Activated CD8-positive, alpha-beta memory T cell treated with anti-CD3 and anti-CD28 coated beads for 24 hours (primary cell): ENCODE data around the gene YWHAE.
A peak's percentile ranks its signal among the peaks of the same experiment; 100 is the strongest.
"Not testable (repeated sequence)": the region's sequence is repeated elsewhere in the genome, so short reads cannot be mapped to it uniquely, and the experiment has no call there.

Experiments
- DNase-seq: peaks from one replicate; pipeline ENCODE4 v3.0.0-alpha.2; 2020

The YWHAE gene

DNA sequence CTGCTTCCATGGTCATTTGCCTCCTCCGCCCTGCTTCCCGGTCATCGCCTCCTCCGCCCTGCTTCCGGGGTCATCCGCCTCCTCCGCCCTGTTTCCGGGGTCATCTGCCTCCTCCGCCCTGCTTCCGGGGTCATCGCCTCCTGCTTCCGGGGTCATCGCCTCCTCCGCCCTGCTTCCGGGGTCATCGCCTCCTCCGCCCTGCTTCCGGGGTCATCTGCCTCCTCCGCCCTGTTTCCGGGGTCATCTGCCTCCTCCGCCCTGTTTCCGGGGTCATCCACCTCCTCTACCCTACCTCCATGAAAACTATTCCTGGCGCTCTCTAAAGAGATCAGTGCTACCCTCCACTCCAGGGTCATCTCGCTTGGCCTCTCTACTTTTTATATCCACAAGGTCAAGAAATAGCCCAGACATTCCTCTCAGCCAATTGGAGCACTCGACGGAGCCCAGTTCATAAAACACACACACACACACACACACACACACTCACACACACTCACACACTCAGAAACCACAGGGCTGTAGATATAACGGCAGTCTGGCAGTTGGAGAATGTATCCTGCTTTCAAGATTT, 75.7 kb downstream of the YWHAE start:
- no peak for DNase-seq

GRCh38 chr17:1323336-1323735, 76.7 kb downstream of the YWHAE start:
- no peak for DNase-seq

DNA sequence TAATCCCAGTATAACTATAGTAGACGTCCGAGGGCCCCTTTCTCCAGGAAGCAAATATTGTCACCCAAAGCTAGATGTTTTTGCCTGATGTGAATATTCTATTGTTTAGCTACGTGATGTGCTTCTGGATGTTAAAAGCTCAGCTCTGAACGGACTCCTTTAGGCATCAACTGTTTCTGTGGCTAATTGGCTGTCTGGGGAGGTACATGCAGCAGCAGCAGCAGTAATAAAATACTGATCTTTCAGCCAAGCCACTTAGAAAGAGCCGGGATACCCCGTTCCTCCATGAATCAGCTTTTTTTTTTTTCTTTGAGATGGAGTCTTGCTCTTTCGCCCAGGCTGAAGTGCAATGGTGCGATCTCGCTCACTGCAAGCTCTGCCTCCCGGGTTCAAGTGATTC, 77.5 kb downstream of the YWHAE start:
- no peak for DNase-seq

DNA sequence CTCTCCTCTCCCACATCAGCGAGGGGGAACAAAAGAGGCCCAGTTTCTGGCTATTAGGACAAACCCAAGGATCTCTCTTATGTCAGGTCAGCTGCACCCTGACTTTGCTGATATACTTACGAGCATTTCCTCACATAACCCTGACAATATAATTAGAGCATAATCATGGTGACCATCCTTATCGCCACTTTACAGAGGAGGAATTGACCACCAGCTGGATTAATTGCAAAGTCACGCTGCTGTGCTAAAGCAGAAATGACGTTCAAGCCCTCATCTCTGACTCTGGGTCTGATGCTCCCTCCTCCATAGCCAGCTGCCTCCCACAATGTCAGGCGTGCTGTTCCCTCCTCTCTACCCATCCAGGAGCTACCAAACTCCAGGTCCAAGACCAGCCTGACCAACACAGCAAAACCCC, 78.0 kb downstream of the YWHAE start:
- no peak for DNase-seq

DNA sequence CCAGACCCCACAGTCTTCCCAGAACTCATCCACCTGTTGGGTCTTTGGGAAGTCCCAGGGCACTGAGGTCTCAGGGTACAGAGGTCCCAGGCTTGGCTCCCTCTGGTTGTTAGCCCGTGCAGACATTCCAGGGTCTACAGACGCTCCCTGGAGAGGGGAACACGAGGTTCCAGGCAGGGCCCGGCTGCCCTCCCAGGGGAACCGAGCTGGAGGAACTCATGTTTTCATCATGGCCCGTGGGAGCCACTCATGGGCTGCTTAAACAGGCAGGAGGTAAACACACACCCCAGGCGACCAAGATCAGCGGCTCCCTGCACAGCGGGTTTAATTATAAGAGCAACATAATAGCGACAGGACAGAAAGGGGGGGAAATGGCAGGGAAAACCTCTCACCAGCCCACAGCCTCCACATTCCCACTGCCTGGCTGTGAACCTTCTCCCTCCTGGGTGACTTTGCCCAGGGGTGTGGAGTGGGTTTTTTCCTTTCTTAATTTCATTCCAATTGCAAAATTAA, 84.1 kb downstream of the YWHAE start:
- no peak for DNase-seq

- no peak for DNase-seq
These were observed 84.6 kb downstream of the YWHAE start for GRCh38 chr17:1315409-1315808.

DNA sequence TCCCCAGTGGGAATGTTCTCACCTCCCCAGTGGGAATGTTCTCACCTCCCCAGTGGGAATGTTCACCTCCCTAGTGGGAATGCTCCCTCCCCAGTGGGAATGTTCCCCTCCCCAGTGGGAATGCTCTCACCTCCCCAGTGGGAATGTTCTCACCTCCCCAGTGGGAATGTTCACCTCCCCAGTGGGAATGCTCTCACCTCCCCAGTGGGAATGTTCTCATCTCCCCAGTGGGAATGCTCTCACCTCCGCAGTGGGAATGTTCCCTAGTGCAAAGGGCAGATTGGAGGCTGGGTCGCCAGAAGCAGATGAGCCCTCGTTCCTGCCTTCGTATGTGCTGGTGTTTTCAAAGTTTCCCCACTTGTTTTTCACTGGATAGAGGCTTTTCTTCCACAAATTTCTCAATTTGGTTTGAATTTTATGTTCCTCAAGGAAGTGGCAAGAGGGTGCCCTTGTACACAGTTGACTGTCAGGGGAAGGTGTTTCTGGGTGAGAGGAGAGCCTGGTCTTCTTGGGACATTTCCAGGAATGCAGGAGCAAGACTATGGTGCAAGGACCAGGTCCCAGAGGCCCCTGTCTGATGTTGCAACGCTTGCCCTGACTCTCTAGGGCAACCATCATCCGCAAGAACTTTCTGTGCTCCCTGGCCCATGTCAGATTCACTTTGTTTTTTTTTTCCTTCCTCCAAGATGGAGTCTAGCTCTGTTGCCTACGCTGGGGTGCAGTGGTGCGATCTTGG, 86.6 kb downstream of the YWHAE start:
- DNase-seq: no peak

- DNase-seq: no peak
These were observed 87.7 kb downstream of the YWHAE start for GRCh38 chr17:1312261-1312870.

DNA sequence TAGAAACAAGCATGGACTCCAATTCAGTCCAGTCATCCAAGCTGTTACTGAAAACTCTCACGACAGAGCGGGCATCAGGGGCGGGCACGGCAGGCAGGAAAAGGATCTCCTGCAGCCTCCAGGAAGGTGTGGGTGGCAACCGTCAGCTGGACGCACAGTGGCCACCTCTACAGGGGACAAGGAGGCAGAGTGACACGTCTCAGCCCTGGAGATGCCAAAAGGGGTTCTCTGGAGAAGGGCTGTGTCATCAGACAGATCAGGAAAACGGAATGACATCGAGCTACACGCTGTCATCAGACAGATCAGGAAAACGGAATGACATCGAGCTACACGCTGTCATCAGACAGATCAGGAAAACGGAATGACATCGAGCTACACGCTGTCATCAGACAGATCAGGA, 92.2 kb downstream of the YWHAE start:
- not testable (repeated sequence) for DNase-seq

DNA sequence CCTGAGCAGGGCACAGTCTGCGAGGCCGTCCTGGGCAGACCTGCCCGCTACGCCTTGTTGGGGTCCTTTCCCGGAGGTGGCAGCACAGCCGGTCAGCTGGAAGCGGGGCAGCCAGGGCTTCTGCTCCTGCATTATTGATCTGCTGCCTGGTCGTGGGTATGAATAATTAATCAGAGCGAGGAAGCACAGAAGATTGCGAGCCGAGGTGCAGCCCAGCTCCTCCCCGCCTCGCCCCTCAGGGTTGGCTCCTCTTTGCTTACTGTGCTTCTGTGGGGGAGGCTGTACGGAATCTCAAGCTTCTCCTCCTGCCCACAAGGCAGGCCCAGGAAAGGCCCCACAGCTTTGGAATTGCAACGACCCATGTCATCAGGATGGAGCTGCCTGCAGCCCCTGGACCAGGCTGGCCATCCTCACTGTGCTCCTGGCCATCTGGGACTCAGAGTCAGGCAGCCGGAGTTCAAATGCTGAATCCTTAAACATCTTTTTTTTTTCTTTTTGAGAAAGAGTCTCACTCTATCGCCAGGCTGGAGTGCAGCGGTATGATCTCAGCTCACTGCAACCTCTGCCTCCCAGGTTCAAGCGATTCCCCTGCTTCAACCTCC, 95.0 kb downstream of the YWHAE start:
- DNase-seq: no peak

DNA sequence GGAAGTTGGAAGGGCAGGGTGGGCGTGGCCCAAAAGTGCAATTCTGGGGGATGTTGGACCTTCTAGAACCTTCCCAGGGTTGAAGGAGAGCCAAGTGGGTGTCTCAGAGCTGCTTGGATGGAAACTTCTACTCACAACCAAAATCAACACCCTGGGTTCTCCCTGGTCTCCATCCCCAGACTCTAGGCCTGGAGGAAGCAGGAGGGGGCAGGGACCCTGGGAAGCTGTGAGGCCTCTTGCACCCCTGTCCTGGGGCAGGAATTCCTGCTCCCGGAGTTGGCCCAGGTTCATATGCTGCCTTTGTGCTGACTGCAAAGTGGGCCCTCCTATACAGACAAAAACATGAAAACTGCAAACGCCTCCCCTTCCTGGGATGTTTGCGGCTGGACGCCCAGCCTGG, 95.5 kb downstream of the YWHAE start:
- no peak for DNase-seq

- DNase-seq: no peak
These were observed 97.3 kb downstream of the YWHAE start for GRCh38 chr17:1302761-1303160.

- DNase-seq: no peak
These were observed 98.5 kb downstream of the YWHAE start for GRCh38 chr17:1301546-1301945.

DNA sequence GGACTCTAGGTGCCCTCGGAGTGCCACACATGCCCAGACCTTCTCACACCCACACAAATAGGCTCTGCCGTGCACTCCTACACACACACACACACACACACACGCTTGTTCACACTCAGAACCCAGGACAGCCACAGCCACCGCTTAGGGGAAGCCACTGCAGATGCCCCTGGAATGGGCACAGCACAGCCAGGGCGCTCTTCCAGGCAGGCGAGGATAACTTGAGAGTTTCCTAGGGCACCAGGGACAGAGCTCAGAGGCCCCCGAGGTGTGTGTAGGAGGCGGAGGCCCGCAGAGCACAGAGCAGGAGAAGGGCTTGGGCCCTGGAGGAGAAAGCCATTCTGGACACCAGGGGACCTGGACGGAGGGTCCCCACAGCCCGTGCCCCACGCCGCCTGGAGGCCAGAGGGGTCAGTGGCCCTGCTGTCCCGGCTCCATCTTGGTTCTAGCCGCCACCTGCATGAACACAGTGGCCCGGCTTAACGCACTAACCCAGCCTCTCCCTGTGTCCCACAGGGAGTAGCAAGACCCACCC, 99.6 kb downstream of the YWHAE start:
- DNase-seq: no peak

DNA sequence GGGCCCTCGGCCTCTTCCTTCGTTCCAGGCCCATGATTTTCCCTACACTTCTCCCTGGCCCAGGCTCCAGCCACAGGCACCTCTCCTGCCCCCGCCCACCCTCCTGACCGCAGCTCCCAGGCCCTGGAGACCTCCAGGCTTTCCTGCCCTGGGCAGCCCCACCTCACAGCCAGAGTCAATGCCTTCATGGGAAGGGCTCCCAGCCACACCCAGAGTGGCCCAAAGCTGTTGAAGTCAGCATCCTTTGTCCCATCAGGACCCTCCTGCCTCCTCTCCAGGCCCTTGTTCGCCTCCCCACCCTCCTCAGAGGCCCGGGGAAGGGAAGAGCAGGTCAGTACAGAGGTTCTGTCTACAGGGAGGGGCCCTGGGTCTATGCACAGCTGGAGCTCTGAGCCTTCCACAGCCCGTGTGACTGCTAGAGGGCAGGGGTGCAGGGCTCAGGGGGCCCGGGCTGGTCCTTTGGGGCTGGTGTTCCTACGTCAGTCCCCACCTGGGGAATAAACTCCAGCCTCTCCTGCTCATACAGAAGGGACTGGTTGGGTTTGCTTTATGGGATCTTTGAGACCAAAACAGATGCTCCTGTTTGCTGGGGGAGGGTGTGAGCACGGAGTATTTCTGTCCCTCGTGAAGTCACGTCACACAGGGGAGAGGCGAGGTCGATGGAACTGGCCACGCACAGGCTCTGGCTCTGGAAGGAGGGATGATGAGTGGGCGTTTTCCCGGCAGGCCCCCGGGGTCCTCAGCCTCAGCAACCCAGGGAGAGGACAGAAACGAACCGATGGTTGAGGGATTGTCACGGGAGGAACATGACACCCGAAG, 100.3 kb downstream of the YWHAE start:
- no peak for DNase-seq

DNA sequence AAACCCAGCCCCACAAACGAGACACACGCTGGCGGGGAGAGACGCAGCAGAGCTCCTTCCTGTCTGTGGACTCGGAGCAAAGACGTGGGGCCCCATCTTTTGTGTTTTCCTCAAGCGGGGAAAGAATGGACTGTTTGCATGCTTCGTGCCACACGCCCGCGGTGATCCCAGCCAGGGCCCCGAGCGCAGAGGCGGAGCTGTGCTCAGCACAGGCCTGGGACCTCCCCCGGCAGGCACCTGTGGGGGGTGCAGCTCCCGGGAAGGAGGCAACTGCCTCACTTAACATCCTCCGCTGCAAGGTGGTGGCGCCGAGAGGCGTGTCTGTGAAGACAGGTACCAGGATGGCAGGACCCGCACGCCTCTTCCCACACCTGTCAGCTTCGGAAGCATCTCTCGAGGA, 101.4 kb downstream of the YWHAE start:
- DNase-seq: peak; percentile 76
